HEK293 (cell line): ENCODE data around the gene SACS.

Experiments used
- HOXA7 ChIP-seq: sonication (generic); formaldehyde crosslinking; IDR thresholded peaks from 2 replicates; pipeline ENCODE4 v1.8.1; 2022; ENCODE audit warnings: missing genetic modification reagents, borderline replicate concordance
- MZF1 ChIP-seq: fragments of 450-650 bp; formaldehyde crosslinking; IDR thresholded peaks from 2 replicates; pipeline ENCODE4 v1.5.1; 2017; ENCODE audit warnings: missing biosample characterization, missing genetic modification characterization, borderline replicate concordance
- YY1 ChIP-seq: fragments of 450-650 bp; formaldehyde crosslinking; IDR thresholded peaks from 2 replicates; pipeline ENCODE4 v1.5.1; 2018; ENCODE audit warnings: missing biosample characterization, missing genetic modification characterization
- ZBTB21 ChIP-seq: fragments of 450-650 bp; formaldehyde crosslinking; IDR thresholded peaks from 2 replicates; pipeline ENCODE4 v1.5.1; 2017; ENCODE audit warnings: missing biosample characterization, missing genetic modification characterization
- ZNF292 ChIP-seq: fragments of 450-650 bp; formaldehyde crosslinking; IDR thresholded peaks from 2 replicates; pipeline ENCODE4 v1.5.1; 2016; ENCODE audit warnings: low read depth, missing biosample characterization, missing genetic modification characterization, borderline replicate concordance
- ZNF501 ChIP-seq: fragments of 450-650 bp; formaldehyde crosslinking; IDR thresholded peaks from 2 replicates; pipeline ENCODE4 v1.5.1; 2016; ENCODE audit warnings: missing biosample characterization, missing genetic modification characterization
- ZNF510 ChIP-seq: fragments of 450-650 bp; formaldehyde crosslinking; IDR thresholded peaks from 2 replicates; pipeline ENCODE4 v1.5.1; 2018; ENCODE audit warnings: mild to moderate bottlenecking, missing genetic modification characterization, missing biosample characterization; ENCODE audit not compliant: insufficient replicate concordance
- ZNF792 ChIP-seq: fragments of 450-650 bp; formaldehyde crosslinking; IDR thresholded peaks from 2 replicates; pipeline ENCODE4 v1.5.1; 2016; ENCODE audit warnings: missing biosample characterization, missing genetic modification characterization
- ZSCAN30 ChIP-seq: fragments of 450-650 bp; IDR thresholded peaks from 2 replicates; pipeline ENCODE4 v1.5.1; 2018; ENCODE audit warnings: missing biosample characterization, mild to moderate bottlenecking, missing genetic modification characterization, moderate library complexity
- TF ChIP-seq, protein P1 (sequence below): fragments of 450-650 bp; formaldehyde crosslinking; IDR thresholded peaks from 2 replicates; pipeline ENCODE4 v1.5.1; 2016; ENCODE audit warnings: missing biosample characterization, missing genetic modification characterization
- TF ChIP-seq, protein P2 (sequence below): fragments of 450-650 bp; formaldehyde crosslinking; IDR thresholded peaks from 2 replicates; pipeline ENCODE4 v1.5.1; 2016; ENCODE audit warnings: missing biosample characterization, missing genetic modification characterization
- TF ChIP-seq, protein P3 (sequence below): fragments of 450-650 bp; IDR thresholded peaks from 2 replicates; pipeline ENCODE4 v1.5.1; 2018; ENCODE audit warnings: missing biosample characterization, missing genetic modification characterization

DNA sequence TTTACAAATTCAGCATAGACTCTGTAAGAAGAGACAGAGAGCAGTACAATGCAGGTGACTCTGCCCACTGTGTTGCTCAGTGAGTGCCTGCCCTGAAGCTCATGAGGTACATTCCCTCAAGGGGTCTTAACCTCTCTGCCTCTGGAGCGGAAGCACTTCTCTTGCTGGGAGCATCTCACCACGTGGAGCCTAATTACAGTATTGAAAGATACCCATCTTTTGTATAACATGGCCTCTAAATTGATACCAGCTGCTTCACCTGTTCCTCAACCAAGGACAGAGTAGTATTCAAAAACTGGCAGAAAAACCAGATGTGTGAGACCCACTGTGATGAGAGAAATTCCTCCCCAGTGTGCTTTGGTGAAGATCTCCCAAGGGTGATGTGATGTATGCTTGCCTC is 77.1 kb downstream of the SACS start:
- TF ChIP-seq ZNF510 (tag by site-specific recombination): no peak
- TF ChIP-seq, protein P1, sequence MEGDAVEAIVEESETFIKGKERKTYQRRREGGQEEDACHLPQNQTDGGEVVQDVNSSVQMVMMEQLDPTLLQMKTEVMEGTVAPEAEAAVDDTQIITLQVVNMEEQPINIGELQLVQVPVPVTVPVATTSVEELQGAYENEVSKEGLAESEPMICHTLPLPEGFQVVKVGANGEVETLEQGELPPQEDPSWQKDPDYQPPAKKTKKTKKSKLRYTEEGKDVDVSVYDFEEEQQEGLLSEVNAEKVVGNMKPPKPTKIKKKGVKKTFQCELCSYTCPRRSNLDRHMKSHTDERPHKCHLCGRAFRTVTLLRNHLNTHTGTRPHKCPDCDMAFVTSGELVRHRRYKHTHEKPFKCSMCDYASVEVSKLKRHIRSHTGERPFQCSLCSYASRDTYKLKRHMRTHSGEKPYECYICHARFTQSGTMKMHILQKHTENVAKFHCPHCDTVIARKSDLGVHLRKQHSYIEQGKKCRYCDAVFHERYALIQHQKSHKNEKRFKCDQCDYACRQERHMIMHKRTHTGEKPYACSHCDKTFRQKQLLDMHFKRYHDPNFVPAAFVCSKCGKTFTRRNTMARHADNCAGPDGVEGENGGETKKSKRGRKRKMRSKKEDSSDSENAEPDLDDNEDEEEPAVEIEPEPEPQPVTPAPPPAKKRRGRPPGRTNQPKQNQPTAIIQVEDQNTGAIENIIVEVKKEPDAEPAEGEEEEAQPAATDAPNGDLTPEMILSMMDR (tag by site-specific recombination): no peak
- no peak for TF ChIP-seq YY1 (tag by site-specific recombination)
- no peak for TF ChIP-seq HOXA7 (CRISPR knock-in tag)
- TF ChIP-seq, protein P2, sequence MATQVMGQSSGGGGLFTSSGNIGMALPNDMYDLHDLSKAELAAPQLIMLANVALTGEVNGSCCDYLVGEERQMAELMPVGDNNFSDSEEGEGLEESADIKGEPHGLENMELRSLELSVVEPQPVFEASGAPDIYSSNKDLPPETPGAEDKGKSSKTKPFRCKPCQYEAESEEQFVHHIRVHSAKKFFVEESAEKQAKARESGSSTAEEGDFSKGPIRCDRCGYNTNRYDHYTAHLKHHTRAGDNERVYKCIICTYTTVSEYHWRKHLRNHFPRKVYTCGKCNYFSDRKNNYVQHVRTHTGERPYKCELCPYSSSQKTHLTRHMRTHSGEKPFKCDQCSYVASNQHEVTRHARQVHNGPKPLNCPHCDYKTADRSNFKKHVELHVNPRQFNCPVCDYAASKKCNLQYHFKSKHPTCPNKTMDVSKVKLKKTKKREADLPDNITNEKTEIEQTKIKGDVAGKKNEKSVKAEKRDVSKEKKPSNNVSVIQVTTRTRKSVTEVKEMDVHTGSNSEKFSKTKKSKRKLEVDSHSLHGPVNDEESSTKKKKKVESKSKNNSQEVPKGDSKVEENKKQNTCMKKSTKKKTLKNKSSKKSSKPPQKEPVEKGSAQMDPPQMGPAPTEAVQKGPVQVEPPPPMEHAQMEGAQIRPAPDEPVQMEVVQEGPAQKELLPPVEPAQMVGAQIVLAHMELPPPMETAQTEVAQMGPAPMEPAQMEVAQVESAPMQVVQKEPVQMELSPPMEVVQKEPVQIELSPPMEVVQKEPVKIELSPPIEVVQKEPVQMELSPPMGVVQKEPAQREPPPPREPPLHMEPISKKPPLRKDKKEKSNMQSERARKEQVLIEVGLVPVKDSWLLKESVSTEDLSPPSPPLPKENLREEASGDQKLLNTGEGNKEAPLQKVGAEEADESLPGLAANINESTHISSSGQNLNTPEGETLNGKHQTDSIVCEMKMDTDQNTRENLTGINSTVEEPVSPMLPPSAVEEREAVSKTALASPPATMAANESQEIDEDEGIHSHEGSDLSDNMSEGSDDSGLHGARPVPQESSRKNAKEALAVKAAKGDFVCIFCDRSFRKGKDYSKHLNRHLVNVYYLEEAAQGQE (tag by site-specific recombination): no peak
- no peak for TF ChIP-seq ZNF292 (tag by site-specific recombination)
- TF ChIP-seq ZSCAN30 (tag by site-specific recombination): no peak
- no peak for TF ChIP-seq ZNF501 (tag by site-specific recombination)
- no peak for TF ChIP-seq ZNF792 (tag by site-specific recombination)
- no peak for TF ChIP-seq ZBTB21 (tag by site-specific recombination)
- TF ChIP-seq, protein P3, sequence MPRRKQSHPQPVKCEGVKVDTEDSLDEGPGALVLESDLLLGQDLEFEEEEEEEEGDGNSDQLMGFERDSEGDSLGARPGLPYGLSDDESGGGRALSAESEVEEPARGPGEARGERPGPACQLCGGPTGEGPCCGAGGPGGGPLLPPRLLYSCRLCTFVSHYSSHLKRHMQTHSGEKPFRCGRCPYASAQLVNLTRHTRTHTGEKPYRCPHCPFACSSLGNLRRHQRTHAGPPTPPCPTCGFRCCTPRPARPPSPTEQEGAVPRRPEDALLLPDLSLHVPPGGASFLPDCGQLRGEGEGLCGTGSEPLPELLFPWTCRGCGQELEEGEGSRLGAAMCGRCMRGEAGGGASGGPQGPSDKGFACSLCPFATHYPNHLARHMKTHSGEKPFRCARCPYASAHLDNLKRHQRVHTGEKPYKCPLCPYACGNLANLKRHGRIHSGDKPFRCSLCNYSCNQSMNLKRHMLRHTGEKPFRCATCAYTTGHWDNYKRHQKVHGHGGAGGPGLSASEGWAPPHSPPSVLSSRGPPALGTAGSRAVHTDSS (tag by site-specific recombination): no peak
- no peak for TF ChIP-seq MZF1 (tag by site-specific recombination)
